ENCODE measurements around the gene FXYD2. TPM values are rescaled to one million over a fixed set of nuclear protein-coding genes. Genes with fewer than 3 reads are reported as not detected.

Gene FXYD2
- total and polyA plus RNA-seq, 9 of the 15 experiments (the other 6 are each of a cell fraction or from before 2014, with no cell fraction given): not detected

GRCh38 chr11:117809236-117810055 is 15.1 kb downstream of the FXYD2 start (continued):
- TF ChIP-seq E4F1 (CRISPR knock-in tag; IDR thresholded peaks at IDR 0.05; ENCODE audit: borderline replicate concordance) (no peak), ZNF197 (CRISPR knock-in tag; IDR thresholded peaks at IDR 0.05; ENCODE audit: low read depth) (no peak), GATAD2A (IDR thresholded peaks at IDR 0.05) (peak; percentile 77; the same call in 1 of the 2 replicates), YY1 (IDR thresholded peaks at IDR 0.05; ENCODE audit: borderline replicate concordance in 1 of 3, control insufficient read depth in 1 of 3, extremely low read depth in 1 of 3, insufficient read depth in 3 of 3, insufficient read length in 1 of 3, insufficient replicate concordance in 2 of 3, low read depth in 1 of 3, low read length in 2 of 3) (no peak), THAP12 (CRISPR knock-in tag; IDR thresholded peaks at IDR 0.05) (no peak), ZNF384 (IDR thresholded peaks at IDR 0.05; ENCODE audit: low read depth, low read length) (no peak), KLF10 (CRISPR knock-in tag; IDR thresholded peaks at IDR 0.05) (no peak), PHF21A (IDR thresholded peaks at IDR 0.05; ENCODE audit: borderline replicate concordance, low read depth) (0 out of 2 replicates have a peak, but pooled peaks have one; percentile 75), THRA (IDR thresholded peaks at IDR 0.05) (no peak), SRSF7 (optimal IDR thresholded peaks at IDR 0.05; ENCODE audit: low read depth, low read length) (no peak), CHD1 (IDR thresholded peaks at IDR 0.05; ENCODE audit: low read length) (no peak), FOXA1 (IDR thresholded peaks at IDR 0.05; ENCODE audit: borderline replicate concordance) (no peak), GTF2A2 (tag; IDR thresholded peaks at IDR 0.05) (no peak), ETV1 (tag; conservative IDR thresholded peaks at IDR 0.05; ENCODE audit: low read depth) (no peak; the same call in 1 of the 2 replicates), ZNF217 (CRISPR knock-in tag; IDR thresholded peaks at IDR 0.05) (no peak), RBM34 (IDR thresholded peaks at IDR 0.05; ENCODE audit: borderline replicate concordance, insufficient read depth, low read length) (no peak), CTCFL (IDR thresholded peaks at IDR 0.05; ENCODE audit: borderline replicate concordance, insufficient read depth, low read depth, low read length, poor library complexity, severe bottlenecking) (no peak), POLR2A (conservative IDR thresholded peaks at IDR 0.05) (no peak), TEAD2 (tag; IDR thresholded peaks at IDR 0.05) (no peak)
